IMR-90 (cell line): Measurements from ENCODE around the gene RPGRIP1L. TPM values are rescaled to one million over a fixed set of nuclear protein-coding genes. Genes with fewer than 3 reads are reported as not detected.

ENCODE experiments used
- ATAC-seq: fragments of 200-7000 bp; cut with Tn5 transposase; 2 replicates; pipeline ENCODE4 v1.9.1; 2020; ENCODE audit warnings: low read depth, mild to moderate bottlenecking, moderate library complexity
- BruUV-seq: library from RNA; stranded (reverse); fragments of 400-500 nt; replicated peaks from 2 replicates; lab custom pipeline; 2021; lab: Mats Ljungman, UMichigan
- CTCF ChIA-PET: fragments of 300-600 bp; formaldehyde crosslinking; extraction: SDS; loops from one replicate; lab custom pipeline; 2021; ENCODE audit warnings: antibody characterized with exemption; lab: Yijun Ruan, JAX
- POLR2A ChIA-PET: fragments of 300-600 bp; sonication (Branson Sonifier 250); formaldehyde crosslinking; loops from one replicate; lab custom pipeline; 2022; ENCODE audit warnings: antibody characterized with exemption; ENCODE audit not compliant: unreplicated experiment; lab: Charles Lee
- DNase-seq: peaks from one replicate; pipeline ENCODE4 v3.0.0; 2013
- H2AFZ ChIP-seq: replicated peaks from 2 replicates; pipeline ENCODE3; 2013; ENCODE audit warnings: low read length, mild to moderate bottlenecking; ENCODE audit not compliant: poor library complexity
- H2AK5ac ChIP-seq: 2 replicates; pipeline ENCODE4 v1.6.1; 2013; ENCODE audit warnings: low read depth, low read length, inconsistent platforms
- H2AK9ac ChIP-seq: replicated peaks from 2 replicates; pipeline ENCODE3; 2013; ENCODE audit warnings: mild to moderate bottlenecking, low read depth, low read length, moderate library complexity; ENCODE audit not compliant: poor library complexity
- H2BK120ac ChIP-seq: 2 replicates; pipeline ENCODE4 v1.6.1; 2013; ENCODE audit warnings: low read depth, low read length, inconsistent platforms
- H2BK15ac ChIP-seq: 3 replicates; pipeline ENCODE4 v1.6.1; 2013; ENCODE audit warnings: low read depth, low read length, inconsistent platforms
- H2BK20ac ChIP-seq: 2 replicates; pipeline ENCODE4 v1.6.1; 2013; ENCODE audit warnings: low read depth, mild to moderate bottlenecking, inconsistent platforms, low read length, moderate library complexity
- H2BK5ac ChIP-seq: 2 replicates; pipeline ENCODE4 v1.6.1; 2013; ENCODE audit warnings: mild to moderate bottlenecking, low read depth, low read length, inconsistent platforms; ENCODE audit not compliant: poor library complexity, severe bottlenecking
- H3K14ac ChIP-seq: replicated peaks from 2 replicates; pipeline ENCODE4 v1.6.1; 2013; ENCODE audit warnings: low read depth, low read length, inconsistent platforms
- H3K18ac ChIP-seq: 2 replicates; pipeline ENCODE4 v1.6.1; 2013; ENCODE audit warnings: low read depth, low read length, control low read depth
- H3K23ac ChIP-seq: 2 replicates; pipeline ENCODE4 v1.6.1; 2013; ENCODE audit warnings: low read depth, low read length, inconsistent platforms
- H3K27ac ChIP-seq: 2 replicates; pipeline ENCODE4 v1.5.1; 2013; ENCODE audit warnings: mild to moderate bottlenecking, control low read depth, low read length; ENCODE audit not compliant: insufficient read depth
- H3K27me3 ChIP-seq: 2 replicates; pipeline ENCODE4 v1.6.1; 2013; ENCODE audit warnings: low read length; ENCODE audit not compliant: control insufficient read depth, insufficient read depth
- H3K36me3 ChIP-seq: 2 replicates; pipeline ENCODE4 v1.6.1; 2013; ENCODE audit warnings: low read length, mixed read lengths; ENCODE audit not compliant: control insufficient read depth, insufficient read depth
- H3K4ac ChIP-seq: 2 replicates; pipeline ENCODE4 v1.6.1; 2013; ENCODE audit warnings: low read depth, low read length, inconsistent platforms
- H3K4me1 ChIP-seq: 2 replicates; pipeline ENCODE4 v1.6.1; 2013; ENCODE audit warnings: low read length, mixed read lengths; ENCODE audit not compliant: control insufficient read depth, insufficient read depth
- H3K4me2 ChIP-seq: 2 replicates; pipeline ENCODE4 v1.6.1; 2013; ENCODE audit warnings: low read depth, mild to moderate bottlenecking, control low read depth, low read length, moderate library complexity
- H3K4me3 ChIP-seq: 2 replicates; pipeline ENCODE4 v1.5.1; 2013; ENCODE audit warnings: low read depth, mild to moderate bottlenecking, control low read depth, low read length, moderate library complexity; ENCODE audit not compliant: insufficient read depth
- H3K56ac ChIP-seq: 2 replicates; pipeline ENCODE4 v1.6.1; 2013; ENCODE audit warnings: low read length, inconsistent platforms; ENCODE audit not compliant: insufficient read depth; ENCODE audit errors: extremely low read depth
- H3K79me1 ChIP-seq, 2 experiments: 2 replicates each; pipeline ENCODE4 v1.6.1; 2013; ENCODE audit warnings: low read length in 2 of 2, inconsistent platforms in 1 of 2, low read depth in 1 of 2
- H3K9ac ChIP-seq: 2 replicates; pipeline ENCODE4 v1.6.1; 2013; ENCODE audit warnings: low read depth, low read length, control low read depth
- H3K9me1 ChIP-seq: 2 replicates; pipeline ENCODE4 v1.6.1; 2013; ENCODE audit warnings: low read length, inconsistent platforms; ENCODE audit not compliant: insufficient read depth
- H3K9me3 ChIP-seq: 2 replicates; pipeline ENCODE4 v1.6.1; 2013; ENCODE audit warnings: low read length; ENCODE audit not compliant: control insufficient read depth, insufficient read depth
- H4K20me1 ChIP-seq: 2 replicates; pipeline ENCODE4 v1.6.1; 2013; ENCODE audit warnings: low read length, inconsistent platforms; ENCODE audit not compliant: insufficient read depth
- H4K5ac ChIP-seq: 2 replicates; pipeline ENCODE4 v1.6.1; 2013; ENCODE audit warnings: mild to moderate bottlenecking, low read depth, low read length, control low read depth
- H4K8ac ChIP-seq, 2 experiments: 2 replicates each; pipeline ENCODE4 v1.6.1; 2013; ENCODE audit warnings: low read depth in 2 of 2, low read length in 2 of 2, control low read depth in 1 of 2, inconsistent platforms in 1 of 2
- H4K91ac ChIP-seq: 2 replicates; pipeline ENCODE4 v1.6.1; 2013; ENCODE audit warnings: low read depth, low read length, inconsistent platforms; ENCODE audit not compliant: insufficient read depth
- CTCF ChIP-seq: conservative IDR thresholded peaks from 2 replicates; pipeline ENCODE4 v1.5.1; 2012; ENCODE audit warnings: mild to moderate bottlenecking, low read depth, low read length, improper control_type of control experiment
- MAFK ChIP-seq: IDR thresholded peaks from 2 replicates; pipeline ENCODE4 v1.6.1; 2012; ENCODE audit warnings: low read depth, low read length, improper control_type of control experiment
- MAZ ChIP-seq: IDR thresholded peaks from 2 replicates; pipeline ENCODE4 v1.6.1; 2012; ENCODE audit warnings: low read depth, mild to moderate bottlenecking, low read length, improper control_type of control experiment, moderate library complexity, borderline replicate concordance
- POLR2A ChIP-seq: IDR thresholded peaks from 2 replicates; pipeline ENCODE4 v1.6.1; 2012; ENCODE audit warnings: mild to moderate bottlenecking, low read depth, low read length
- RAD21 ChIP-seq: IDR thresholded peaks from 2 replicates; pipeline ENCODE4 v1.6.1; 2012; ENCODE audit warnings: low read length, improper control_type of control experiment
- RFX5 ChIP-seq: IDR thresholded peaks from 2 replicates; pipeline ENCODE4 v1.8.0; 2012; ENCODE audit warnings: low read depth, mild to moderate bottlenecking, low read length, moderate library complexity
- WGBS, 2 experiments: methylation state at CpG; one replicate each; pipeline versions ENCODE4 v1.1.5 to v1.1.7; 2013; ENCODE audit warnings: missing lambda C conversion rate in 2 of 2; ENCODE audit not compliant: insufficient read length in 1 of 2; ENCODE audit errors: extremely low coverage in 2 of 2; 5-methylcytosine and 5-hydroxymethylcytosine counted together
- dilution Hi-C: fragments of 300-500 bp; cut with HindIII; formaldehyde crosslinking; loops from one replicate; pipeline ENCODE4 v1.14.3; 2018; ENCODE audit warnings: low sequenced_read_pairs; ENCODE audit not compliant: unreplicated experiment
- in situ Hi-C: fragments of 300-500 bp; cut with MboI; formaldehyde crosslinking; loops from 3 replicates; pipeline ENCODE4 v1.14.3; 2019; ENCODE audit warnings: low sequenced_read_pairs, inconsistent platforms, mixed read lengths
- intact Hi-C: fragments of 100-400 bp; cut with micrococcal nuclease; formaldehyde crosslinking; loops from 2 replicates; pipeline ENCODE4 v1.10.0; 2022
- polyA plus RNA-seq, 3 experiments: library from polyadenylated mRNA; depleted of rRNA; stranded (reverse); fragments of >200 nt; gene quantifications; 2 replicates each; pipeline ENCODE4 v1.2.3, GENCODE V29; 2012; ENCODE audit warnings: low replicate concordance in 1 of 3
- total RNA-seq: library from RNA; depleted of rRNA; stranded (reverse); fragments of >200 nt; gene quantifications from 2 replicates; pipeline ENCODE4 v1.2.3, GENCODE V29; 2012

RPGRIP1L gene
- total and polyA plus RNA-seq, 2 of the 4 experiments (the other 2 are of a cell fraction): 7.3 to 10.4 TPM

- no peak for ATAC-seq
- Histone ChIP-seq H3K9me1 (peaks cover 3% of the 10 kb centered on the region; the same call in 1 of the 2 replicates), H3K79me1 (no peaks in the 10 kb centered on the region), H3K27me3 (no peaks in the 10 kb centered on the region), H4K8ac (no peak overlapping the region), H3K4me1 (no peaks in the 10 kb centered on the region), H3K36me3 (peaks cover 2% of the 10 kb centered on the region; the same call in 1 of the 2 replicates), H3K4me2 (no peak overlapping the region), H4K5ac (no peak overlapping the region), H2BK5ac (no peak overlapping the region), H3K4me3 (no peak overlapping the region), H3K23ac (no peak overlapping the region), H3K9me3 (no peaks in the 10 kb centered on the region), H3K18ac (no peak overlapping the region), H3K4ac (no peak overlapping the region), H4K91ac (no peak overlapping the region), H2BK20ac (no peak overlapping the region), H3K56ac (no peak overlapping the region), H2BK15ac (no peak overlapping the region), H3K14ac (no peak overlapping the region), H2AK5ac (no peak overlapping the region), H2AFZ (no peak overlapping the region), H3K9ac (no peak overlapping the region), H3K27ac (no peak overlapping the region), H2AK9ac (no peak overlapping the region), H2BK120ac (no peak overlapping the region), H4K20me1 (no peaks in the 10 kb centered on the region)
- TF ChIP-seq MAZ: no peak
- no peak for TF ChIP-seq RFX5
- no peak for TF ChIP-seq CTCF
- TF ChIP-seq MAFK: no peak
- TF ChIP-seq RAD21: no peak
- no peak for TF ChIP-seq POLR2A
- dilution Hi-C loops (no loop called here), intact Hi-C loops (no loop called here), in situ Hi-C loops (no loop called here)
- ChIA-PET CTCF (no interaction called here), POLR2A (no interaction called here)
- BruUV-seq: no TSS peak
- WGBS, 2 experiments: no CpG with 5 or more reads among the region's 2 CpGs
- DNase-seq: no peak
These were observed 95.6 kb downstream of the RPGRIP1L start for GRCh38 chr16:53608094-53608493.
